Measurements from ENCODE around the gene MAX. TPM values are rescaled to one million over a fixed set of nuclear protein-coding genes. Genes with fewer than 3 reads are reported as not detected.

The MAX gene
- total RNA-seq, 2 experiments from 2014 or later, result 159 to 171 TPM

- CTCF ChIA-PET, result no interaction called here
- DNase-seq, result no peak
These were observed 27.7 kb downstream of the MAX start for GRCh38 chr14:65074449-65075150.

GRCh38 chr14:65073605-65074201 lies 28.6 kb downstream of the MAX start:
- intact Hi-C loops (cut with DNase I, micrococcal nuclease), result no loop called here
- H3K4me1 ChIP-seq (ENCODE audit: insufficient read depth, low read length), result peaks cover 19% of the 10 kb centered on the region
- H3K27ac ChIP-seq (ENCODE audit: low read depth in 1 of 2, low read length in 2 of 2), result no peak overlapping the region
- no peak for TF ChIP-seq CTCF (IDR thresholded peaks at IDR 0.05)
- Mint-ChIP-seq H3K27me3 (no peaks in the 10 kb centered on the region), H3K36me3 (ENCODE audit: low read depth) (peaks cover 88% of the 10 kb centered on the region), H3K4me3 (no peak overlapping the region), H3K4me1 (ENCODE audit: low read depth) (peaks cover 28% of the 10 kb centered on the region), H3K27ac (no peak overlapping the region), H3K9me3 (no peaks in the 10 kb centered on the region)
- DNase-seq, result no peak
- ChIA-PET CTCF (no interaction called here), POLR2A (interaction anchor here (1.0 to 1.2 kb wide), 2 partner anchors 29 kb away, joined by 3 to 6 read pairs; partner anchors contain the start of gene MAX)
- H3K9me3 ChIP-seq (ENCODE audit: control insufficient read depth in 1 of 2, insufficient read depth in 1 of 2, low read length in 2 of 2), result no peaks in the 10 kb centered on the region
- H3K4me3 ChIP-seq (ENCODE audit: low read length), result no peak overlapping the region
- no peak for ATAC-seq (ENCODE audit: poor library complexity)
- H3K27me3 ChIP-seq (ENCODE audit: control insufficient read depth in 1 of 2, insufficient read depth in 2 of 2, low read length in 2 of 2), result no peaks in the 10 kb centered on the region
- peaks cover 85% of the 10 kb centered on the region for H3K36me3 ChIP-seq (ENCODE audit: insufficient read depth, low read length)

More at GRCh38 chr14:65074449-65075150, 27.7 kb downstream of the MAX start:
- H3K9me3 Mint-ChIP-seq, result no peaks in the 10 kb centered on the region
- POLR2A ChIA-PET, result interaction anchor here (1.2 to 1.3 kb wide), 2 partner anchors 9 to 28 kb away, joined by 3 to 4 read pairs; partner anchors contain the start of gene MAX
- no peak for TF ChIP-seq CTCF (IDR thresholded peaks at IDR 0.05)
- Histone ChIP-seq H3K27me3 (ENCODE audit: control insufficient read depth in 1 of 2, insufficient read depth in 2 of 2, low read length in 2 of 2) (no peaks in the 10 kb centered on the region), H3K27ac (ENCODE audit: low read depth in 1 of 2, low read length in 2 of 2) (no peak overlapping the region), H3K4me1 (ENCODE audit: insufficient read depth, low read length) (peaks cover 25% of the 10 kb centered on the region), H3K36me3 (ENCODE audit: insufficient read depth, low read length) (peaks cover 87% of the 10 kb centered on the region), H3K4me3 (ENCODE audit: low read length) (no peak overlapping the region), H3K9me3 (ENCODE audit: control insufficient read depth in 1 of 2, insufficient read depth in 1 of 2, low read length in 2 of 2) (no peaks in the 10 kb centered on the region)
- no peak overlapping the region for H3K4me3 Mint-ChIP-seq
- no peaks in the 10 kb centered on the region for H3K27me3 Mint-ChIP-seq
- peaks cover 90% of the 10 kb centered on the region for H3K36me3 Mint-ChIP-seq (ENCODE audit: low read depth)
- H3K4me1 Mint-ChIP-seq (ENCODE audit: low read depth), result peaks cover 36% of the 10 kb centered on the region
- H3K27ac Mint-ChIP-seq, result peak overlapping the region; percentile 35
- ATAC-seq (ENCODE audit: poor library complexity), result no peak
- intact Hi-C loops (cut with DNase I, micrococcal nuclease), result no loop called here

- Histone ChIP-seq H3K36me3 (ENCODE audit: insufficient read depth, low read length) (peaks cover 81% of the 10 kb centered on the region), H3K4me1 (ENCODE audit: insufficient read depth, low read length) (peaks cover 19% of the 10 kb centered on the region), H3K9me3 (ENCODE audit: control insufficient read depth in 1 of 2, insufficient read depth in 1 of 2, low read length in 2 of 2) (no peaks in the 10 kb centered on the region), H3K27me3 (ENCODE audit: control insufficient read depth in 1 of 2, insufficient read depth in 2 of 2, low read length in 2 of 2) (no peaks in the 10 kb centered on the region), H3K27ac (ENCODE audit: low read depth in 1 of 2, low read length in 2 of 2) (no peak overlapping the region), H3K4me3 (ENCODE audit: low read length) (no peak overlapping the region)
- ATAC-seq (ENCODE audit: poor library complexity) (no peak), DNase-seq (no peak)
- peaks cover 90% of the 10 kb centered on the region for H3K36me3 Mint-ChIP-seq (ENCODE audit: low read depth)
- peak overlapping the region; percentile 33 for H3K27ac Mint-ChIP-seq
- H3K4me1 Mint-ChIP-seq (ENCODE audit: low read depth), result peaks cover 27% of the 10 kb centered on the region
- H3K4me3 Mint-ChIP-seq, result no peak overlapping the region
- CTCF ChIA-PET, result no interaction called here
- H3K9me3 Mint-ChIP-seq, result no peaks in the 10 kb centered on the region
- H3K27me3 Mint-ChIP-seq, result no peaks in the 10 kb centered on the region
- no peak for TF ChIP-seq CTCF (IDR thresholded peaks at IDR 0.05)
- intact Hi-C loops (cut with DNase I, micrococcal nuclease), result no loop called here
- POLR2A ChIA-PET, result interaction anchor here (1.0 kb wide), 1 partner anchor 30 kb away, joined by 6 read pairs; the partner anchor contains the start of gene MAX
These were observed 29.4 kb downstream of the MAX start for GRCh38 chr14:65072937-65073336.

Measured in CD4-positive, alpha-beta T cell (primary cell).